ENCODE results near the gene GJB4.
"Not testable (repeated sequence)": the region's sequence is repeated elsewhere in the genome, so short reads cannot be mapped to it uniquely, and the experiment has no call there.

Gene GJB4

DNA sequence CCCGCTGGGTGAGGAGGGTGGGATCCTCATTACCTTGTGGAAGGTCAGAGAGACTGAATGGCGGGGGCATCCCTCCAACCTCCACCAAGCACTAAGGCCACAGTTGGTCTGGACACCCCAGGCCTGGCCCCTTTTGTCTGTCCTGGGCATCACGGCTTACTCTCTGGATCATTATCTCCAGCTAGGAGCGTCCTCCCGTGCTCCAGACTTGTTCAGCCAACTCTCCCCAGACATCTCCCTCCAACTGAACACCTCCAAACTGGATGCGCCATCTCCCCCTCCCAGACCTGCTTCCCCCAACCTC is 11.9 kb upstream of the GJB4 start:
- DNase-seq = no peak

DNA sequence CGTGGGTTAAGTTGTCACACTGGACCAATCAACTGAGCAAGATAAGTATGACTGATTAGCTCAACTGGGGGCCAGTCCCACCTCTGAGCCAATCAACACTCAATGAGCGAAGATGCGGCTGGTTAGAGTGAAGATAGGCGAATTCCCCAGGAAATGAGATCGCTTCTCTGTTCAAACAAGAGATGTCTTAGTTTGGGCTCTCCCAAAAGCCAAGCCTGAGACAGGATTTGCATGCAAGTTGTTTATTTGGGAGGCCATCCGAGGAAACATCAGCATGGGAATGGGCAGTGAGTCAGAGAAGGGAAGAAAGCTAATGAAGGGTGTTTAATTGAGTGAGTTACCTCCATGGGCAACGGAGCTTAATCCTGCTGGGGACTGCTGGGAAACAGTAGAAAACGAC is 9.5 kb upstream of the GJB4 start:
- no peak for DNase-seq

DNA sequence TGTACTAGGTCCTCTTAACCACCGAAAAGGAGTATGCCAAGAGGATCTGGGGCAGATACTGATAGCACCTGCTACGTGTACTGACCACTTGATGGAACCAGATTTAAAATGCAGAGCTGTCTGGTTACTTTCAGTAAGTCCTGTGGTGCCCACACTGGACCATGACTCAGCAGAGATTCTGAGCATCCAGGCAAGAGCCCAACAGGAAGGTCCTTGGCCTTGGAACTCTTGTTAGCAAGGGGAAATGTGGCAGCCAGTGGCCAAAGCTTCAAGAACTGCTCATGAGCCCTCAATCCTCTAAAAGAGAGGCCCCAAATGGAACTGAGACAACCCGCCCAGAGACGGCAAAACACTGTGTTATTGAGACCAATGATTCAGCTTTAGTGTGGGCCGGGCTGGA is 8.9 kb upstream of the GJB4 start:
- DNase-seq = no peak

DNA sequence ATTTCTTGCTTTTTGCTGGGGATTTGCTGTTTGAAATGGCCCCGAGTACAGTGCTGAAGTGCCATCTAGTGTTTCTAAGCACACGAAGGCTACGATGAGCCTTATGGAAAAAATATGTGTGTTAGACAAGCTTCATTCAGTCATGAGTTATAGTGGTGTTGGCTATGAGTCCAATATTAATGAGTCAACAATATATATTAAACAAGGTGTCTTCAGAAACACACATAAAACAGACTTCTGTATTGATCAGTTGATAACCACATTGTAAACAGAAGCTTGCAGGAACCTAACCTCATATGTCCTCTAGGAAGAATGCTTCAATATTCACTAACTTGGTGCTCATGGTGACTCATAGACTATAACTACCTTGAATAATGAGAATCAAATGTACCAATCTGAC is 6.4 kb upstream of the GJB4 start:
- no peak for DNase-seq

DNA sequence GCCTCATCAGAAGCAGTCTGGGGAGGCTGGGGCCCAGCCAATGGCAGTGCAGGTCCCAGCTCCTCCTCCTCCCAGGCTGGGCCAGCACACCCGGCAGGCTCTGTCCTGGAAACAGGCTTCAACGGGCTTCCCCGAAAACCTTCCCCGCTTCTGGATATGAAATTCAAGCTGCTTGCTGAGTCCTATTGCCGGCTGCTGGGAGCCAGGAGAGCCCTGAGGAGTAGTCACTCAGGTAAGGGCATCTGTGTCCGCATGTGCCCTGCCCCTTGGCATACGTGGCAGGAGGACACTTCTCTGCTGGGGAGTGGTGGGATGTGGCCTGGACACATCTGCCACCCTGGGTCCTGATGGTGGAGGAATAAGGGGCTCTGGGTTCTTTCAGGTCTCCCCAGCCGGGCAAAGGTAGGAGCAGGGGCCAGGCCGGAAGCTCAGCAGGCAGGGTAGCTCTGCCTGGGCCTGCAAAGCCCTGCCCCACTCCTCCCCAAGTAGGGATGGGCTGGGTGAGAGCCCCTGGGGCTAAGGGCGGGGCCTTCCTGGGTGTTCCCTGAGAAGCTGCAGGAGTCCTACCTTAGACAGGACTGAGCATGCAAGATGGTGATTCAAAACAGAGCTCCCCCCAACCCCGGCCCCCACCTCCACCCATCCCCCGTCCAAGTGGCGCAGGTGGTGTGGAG is 4.4 kb upstream of the GJB4 start, which contains the start of gene GJB5:
TSS of gene GJB5 (plus strand) at position 84 of the 674 bp plus-strand sequence. CDS start 2,284 bp downstream, outside the sequence.
- no peak for DNase-seq

DNA sequence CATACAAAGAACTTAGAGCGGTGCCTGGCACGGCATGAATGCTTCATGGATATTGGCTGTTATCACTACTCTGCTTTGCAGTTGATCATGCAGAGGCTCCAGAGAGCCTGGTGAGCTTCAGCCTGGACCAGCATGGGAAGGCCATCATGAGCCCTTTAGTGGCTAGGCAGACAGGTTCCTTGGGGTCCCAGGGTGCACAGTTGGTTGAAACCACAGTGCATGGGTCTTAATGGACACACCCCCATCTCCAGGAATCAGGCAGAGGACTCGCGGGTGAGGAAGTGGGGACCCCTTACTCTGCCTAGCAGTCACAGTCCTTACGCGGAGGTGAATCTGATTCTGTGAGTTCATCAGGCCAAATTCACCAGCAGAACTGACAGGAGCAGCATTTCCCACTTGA is 3.6 kb upstream of the GJB4 start:
- no peak for DNase-seq

DNA sequence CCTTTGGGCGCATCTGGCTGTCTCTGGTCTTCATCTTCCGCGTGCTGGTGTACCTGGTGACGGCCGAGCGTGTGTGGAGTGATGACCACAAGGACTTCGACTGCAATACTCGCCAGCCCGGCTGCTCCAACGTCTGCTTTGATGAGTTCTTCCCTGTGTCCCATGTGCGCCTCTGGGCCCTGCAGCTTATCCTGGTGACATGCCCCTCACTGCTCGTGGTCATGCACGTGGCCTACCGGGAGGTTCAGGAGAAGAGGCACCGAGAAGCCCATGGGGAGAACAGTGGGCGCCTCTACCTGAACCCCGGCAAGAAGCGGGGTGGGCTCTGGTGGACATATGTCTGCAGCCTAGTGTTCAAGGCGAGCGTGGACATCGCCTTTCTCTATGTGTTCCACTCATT is 2.2 kb upstream of the GJB4 start:
- no peak for DNase-seq

DNA sequence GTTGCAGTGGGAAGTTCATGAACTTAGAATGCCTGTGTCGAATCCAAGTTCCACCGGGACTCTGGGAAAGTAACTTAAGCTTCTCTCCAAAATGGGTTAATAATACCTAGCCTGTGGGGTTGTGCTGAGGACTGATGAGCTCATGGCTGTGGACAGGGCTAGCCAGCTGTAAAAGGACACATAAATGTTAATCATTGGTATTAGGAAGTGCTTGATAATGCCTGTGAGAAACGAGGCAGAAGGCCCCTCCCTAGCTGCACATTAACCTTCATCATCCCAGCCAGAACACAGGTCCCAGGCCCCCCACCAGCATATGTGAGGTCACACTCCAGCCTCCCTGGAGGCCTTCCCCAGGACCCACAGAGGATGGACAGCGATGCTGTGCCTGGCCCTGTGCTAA is 789 bp upstream of the GJB4 start:
- no peak for DNase-seq

DNA sequence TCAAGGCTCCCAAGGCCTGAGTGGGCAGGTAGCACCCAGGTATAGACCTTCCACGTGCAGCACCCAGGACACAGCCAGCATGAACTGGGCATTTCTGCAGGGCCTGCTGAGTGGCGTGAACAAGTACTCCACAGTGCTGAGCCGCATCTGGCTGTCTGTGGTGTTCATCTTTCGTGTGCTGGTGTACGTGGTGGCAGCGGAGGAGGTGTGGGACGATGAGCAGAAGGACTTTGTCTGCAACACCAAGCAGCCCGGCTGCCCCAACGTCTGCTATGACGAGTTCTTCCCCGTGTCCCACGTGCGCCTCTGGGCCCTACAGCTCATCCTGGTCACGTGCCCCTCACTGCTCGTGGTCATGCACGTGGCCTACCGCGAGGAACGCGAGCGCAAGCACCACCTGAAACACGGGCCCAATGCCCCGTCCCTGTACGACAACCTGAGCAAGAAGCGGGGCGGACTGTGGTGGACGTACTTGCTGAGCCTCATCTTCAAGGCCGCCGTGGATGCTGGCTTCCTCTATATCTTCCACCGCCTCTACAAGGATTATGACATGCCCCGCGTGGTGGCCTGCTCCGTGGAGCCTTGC is 1.7 kb downstream of the GJB4 start:
- DNase-seq = no peak

DNA sequence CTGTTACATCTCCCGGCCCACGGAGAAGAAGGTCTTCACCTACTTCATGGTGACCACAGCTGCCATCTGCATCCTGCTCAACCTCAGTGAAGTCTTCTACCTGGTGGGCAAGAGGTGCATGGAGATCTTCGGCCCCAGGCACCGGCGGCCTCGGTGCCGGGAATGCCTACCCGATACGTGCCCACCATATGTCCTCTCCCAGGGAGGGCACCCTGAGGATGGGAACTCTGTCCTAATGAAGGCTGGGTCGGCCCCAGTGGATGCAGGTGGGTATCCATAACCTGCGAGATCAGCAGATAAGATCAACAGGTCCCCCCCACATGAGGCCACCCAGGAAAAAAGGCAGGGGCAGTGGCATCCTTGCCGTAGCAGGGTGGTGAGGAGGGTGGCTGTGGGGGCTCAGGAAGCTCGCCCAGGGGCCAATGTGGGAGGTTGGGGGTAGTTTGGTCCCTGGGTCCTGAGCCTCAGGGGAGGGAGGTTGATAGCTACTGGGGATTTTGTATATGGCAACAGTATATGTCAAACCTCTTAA is 2.3 kb downstream of the GJB4 start:
- no peak for DNase-seq

DNA sequence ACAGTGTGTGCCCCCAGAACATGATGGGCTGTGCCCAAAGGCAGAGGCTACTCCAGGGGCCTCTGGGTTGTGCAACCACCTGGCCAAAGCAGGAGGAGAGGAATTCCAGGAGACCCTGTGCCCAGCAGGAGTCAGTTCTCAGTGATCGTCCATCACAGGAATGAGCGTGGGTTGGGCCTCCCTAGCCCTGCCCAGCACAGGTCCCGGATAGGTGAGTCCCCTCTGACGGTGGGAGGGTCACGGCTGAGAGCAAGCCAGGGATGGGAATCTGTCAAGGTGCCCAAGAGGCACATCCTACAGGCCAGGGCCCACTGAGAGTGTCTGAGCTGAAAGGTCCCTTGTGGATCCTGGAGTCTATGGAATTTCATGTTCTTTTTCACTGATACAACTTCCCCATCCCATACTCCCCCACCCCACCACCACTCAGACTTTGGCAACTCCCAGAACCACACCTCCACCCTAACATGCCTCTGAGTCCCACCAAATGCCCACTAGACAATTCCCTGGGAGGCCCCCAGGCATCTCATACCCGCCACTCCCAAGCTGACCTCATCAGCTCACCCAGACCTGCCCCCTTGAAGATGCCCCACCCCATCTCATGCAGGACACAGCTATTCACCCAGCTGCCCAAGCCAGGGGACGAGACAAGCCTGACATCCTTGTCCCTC is 3.1 kb downstream of the GJB4 start:
- no peak for DNase-seq

DNA sequence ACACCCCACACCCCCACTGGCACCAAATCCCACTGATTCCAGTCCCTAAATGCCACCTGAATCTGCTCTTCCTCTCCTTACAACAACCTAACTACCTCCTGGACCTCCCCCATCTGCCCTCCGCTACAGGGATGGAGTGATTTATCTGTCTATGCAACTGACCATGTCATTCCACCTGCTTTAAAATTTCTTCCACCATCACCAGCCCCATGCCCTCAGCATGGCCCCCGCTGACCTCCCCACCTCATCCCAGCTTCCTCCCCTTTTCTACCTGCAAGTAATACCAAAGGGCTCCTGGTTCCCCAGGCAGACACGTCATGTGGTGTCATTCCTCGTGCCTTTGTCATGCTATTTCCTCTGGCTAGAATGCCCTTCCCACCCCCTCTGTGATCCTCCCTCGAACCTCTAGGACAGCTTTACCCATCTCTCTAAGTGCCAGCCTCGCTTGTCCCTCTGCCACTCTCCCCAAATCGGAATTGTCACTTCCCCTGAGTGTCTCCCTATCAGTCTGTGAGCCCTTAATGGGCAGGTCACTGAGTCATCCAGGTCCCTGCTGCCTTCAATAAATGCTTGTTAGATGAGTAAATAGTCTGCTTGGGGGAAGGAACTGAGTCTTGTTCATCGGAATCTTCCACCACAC is 3.7 kb downstream of the GJB4 start:
- DNase-seq = no peak

DNA sequence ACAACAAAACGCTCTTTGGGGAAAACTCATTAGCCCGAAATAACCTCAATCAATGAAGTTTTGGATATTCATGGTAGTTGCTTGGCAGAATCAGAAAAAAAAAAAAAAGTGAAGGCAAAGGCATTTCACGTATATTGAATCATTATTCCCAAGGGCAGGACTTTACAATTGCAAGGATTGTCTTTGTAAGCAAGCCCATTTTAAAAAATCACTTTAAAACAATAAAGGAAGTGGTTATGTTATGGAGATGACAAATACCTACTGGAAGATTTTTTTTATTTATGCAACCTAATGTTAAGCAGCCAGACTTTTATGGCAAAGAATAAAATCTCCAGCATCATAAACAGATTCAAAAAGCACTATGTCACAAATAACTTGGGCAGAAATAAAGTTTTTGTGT is 9.3 kb downstream of the GJB4 start:
- DNase-seq = no peak

DNA sequence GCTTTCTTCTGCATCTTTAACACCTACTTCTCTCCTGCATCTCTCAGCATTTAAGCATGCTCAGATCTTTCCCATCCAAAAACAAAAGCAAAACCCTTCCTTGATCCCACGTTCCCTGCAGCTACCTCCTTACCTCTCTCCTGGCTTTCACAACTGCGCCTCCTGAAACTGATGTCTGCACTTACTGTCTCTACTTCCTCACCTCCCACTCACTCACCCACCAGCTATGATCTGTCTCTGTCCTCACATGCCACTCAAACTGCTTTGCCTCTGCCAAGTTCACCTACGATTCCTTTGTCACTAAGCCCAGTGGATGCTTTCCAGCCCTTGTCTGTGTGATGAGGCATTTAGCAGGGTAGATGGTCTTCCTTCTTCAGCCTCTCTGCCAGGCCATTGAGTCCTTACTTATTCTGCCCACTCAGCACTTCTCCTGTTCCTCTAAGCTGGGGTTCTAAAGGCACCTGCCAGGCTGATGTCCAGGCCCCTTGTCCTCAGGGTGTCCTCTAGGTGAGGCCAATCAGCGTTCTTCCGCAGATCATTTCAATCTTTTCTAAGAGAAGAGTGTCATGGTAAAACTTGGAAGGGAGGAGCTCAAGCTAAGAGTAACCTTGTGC is 11.5 kb downstream of the GJB4 start:
- no peak for DNase-seq

DNA sequence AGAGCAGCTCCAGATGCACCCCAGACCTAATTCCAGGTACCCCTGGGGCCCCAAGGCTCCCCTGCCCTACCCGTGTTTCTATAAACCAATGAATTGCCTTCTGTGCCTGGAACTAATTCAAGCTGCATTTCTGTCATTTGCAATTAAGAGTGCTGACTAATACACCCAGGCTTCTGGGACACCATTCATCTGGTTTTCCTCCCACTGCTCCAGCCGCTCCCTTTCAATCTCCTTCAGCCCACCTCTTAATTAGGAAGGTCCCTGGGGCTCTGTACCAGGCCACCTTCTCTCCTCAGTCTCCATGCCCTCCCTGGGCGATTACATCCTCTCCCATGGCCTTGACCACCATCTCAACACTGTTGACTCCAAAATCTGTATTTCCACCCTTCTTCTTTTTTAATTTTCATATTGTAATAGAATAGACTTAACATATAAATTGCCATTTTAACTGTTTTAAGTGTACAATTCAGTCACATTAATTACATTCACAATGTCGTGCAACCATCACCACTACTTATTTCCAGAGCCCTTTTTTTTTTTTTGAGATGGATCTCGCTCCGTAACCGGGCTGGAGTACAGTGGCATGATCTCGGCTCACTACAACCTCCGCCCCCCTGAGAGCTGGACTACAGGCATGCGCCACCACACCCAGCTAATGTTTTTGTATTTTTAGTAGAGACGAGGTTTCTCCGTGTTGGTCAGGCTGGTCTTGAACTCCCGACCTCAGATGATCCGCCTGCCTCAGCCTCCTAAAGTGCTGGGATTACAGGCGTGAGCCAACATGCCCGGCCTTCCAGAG is 12.2 kb downstream of the GJB4 start:
- no peak for DNase-seq

DNA sequence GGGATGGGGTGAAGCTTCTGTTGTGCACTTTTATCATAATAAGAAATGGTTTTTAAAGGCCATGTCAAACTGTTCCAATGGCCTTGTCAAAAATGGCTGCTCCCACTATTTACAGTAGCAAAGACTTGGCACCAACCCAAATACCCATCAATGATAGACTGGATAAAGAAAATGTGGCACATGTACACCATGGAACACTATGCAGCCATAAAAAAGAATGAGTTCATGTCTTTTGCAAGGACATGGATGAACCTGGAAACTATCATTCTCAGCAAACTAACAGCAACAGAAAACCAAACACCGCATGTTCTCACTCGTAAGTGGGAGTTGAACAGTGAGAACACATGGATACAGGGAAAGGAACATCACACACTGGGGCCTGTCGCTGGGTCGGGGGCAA is 13.6 kb downstream of the GJB4 start:
- DNase-seq = not testable (repeated sequence)

DNA sequence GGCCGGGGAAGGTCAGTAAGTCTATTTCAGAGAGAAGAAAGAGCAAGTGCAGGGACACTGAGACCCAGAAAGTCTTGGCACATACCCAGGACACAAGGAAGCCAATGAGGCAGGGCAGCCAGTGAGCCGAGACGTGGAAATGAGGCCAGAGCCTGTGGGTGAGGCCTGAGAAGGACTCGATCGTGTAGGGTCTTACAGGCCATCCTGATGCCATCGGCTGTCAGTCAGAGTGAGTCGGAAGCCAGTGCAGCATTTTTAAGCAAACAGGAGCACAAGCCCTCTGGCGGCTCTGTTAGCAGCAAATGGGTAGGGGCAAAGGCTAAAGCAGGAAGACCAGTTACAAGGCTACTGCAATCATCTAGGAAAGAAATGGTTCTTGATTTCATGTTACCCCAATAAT is 15.4 kb downstream of the GJB4 start:
- no peak for DNase-seq

DNA sequence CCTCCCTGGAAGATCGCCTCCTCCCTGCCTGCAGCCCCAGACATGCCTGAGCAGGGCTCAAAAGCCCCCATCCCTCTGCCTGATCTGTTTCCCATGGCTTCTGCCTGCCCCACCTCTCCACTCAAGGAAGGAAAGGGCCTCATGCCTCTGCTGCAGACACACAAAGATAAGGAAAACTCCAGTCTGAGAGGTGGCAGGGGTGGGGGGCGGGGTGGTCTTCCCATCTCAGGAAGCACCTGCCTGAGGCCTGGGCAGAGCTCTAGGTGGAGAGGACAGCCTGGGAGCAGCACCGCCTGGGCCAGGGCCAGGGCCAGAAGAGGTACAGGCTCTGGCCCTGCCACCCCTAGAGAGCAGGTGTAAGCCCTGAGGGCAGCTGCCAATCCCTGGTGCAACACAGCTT is 17.4 kb downstream of the GJB4 start:
- no peak for DNase-seq

DNA sequence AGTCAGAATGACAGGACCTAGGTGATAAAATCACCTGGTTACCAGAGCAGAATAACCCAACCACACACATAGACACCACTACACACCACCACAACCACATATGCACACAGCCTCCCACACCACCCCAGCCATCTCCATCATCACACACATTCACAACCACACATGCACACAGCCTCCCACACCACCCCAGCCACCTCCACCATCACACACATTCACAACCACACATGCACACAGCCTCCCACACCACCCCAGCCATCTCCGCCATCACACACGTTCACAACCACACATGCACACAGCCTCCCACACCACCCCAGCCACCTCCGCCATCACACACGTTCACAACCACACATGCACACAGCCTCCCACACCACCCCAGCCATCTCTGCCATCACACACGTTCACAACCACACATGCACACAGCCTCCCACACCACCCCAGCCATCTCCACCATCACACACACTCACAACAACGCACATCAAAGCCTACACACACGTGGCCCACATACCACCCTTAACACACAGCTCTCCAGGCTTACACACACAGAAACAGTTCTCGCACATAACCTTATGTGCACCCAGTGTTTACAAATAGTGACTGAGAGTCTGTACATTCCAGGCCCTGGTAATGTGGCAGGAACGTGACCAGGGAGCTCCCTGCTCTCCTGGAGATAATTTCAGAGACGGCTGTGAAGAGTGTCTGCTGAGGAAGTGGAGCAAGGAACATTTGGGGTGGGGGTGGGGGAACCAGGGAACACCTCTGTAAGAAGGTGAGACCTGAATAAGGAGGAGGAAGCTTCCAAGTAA is 18.2 kb downstream of the GJB4 start:
- DNase-seq = no peak

DNA sequence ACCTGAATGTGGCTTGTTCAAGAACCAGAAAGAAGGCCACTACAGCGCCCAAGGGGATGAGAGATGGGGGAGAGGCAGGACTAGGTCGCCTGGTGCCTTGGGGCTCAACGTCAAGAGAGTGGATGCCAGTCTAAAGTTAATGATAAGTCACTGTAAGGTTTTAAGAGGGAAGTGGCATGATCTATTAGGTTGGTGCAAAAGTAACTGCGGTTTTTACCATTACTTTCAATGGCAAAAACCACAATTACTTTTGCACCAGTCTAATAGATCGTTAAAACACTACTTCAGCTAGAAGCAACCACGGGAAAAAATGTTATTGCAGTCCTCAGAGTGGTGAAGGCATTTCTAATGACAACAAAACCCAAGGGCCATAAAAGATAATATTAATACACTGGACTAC is 18.8 kb downstream of the GJB4 start:
- DNase-seq = no peak

DNA sequence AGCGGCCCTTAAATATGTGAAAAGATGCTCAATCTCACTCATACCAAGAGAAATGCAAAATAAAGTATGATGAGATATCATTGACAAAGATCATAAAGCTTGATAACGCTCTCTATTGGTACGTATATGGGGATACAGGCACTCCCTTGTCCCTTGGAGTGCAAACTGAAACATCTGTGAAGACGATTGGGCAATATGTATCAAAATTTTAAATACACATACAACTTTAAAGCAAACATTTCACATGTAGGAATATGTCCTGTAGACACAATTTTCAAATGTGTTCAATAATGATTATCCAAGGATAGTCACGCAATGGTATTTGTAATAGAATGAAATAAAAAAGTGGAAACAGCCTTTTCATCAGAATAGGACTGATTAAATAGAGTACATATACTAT is 19.5 kb downstream of the GJB4 start:
- DNase-seq = no peak

DNA sequence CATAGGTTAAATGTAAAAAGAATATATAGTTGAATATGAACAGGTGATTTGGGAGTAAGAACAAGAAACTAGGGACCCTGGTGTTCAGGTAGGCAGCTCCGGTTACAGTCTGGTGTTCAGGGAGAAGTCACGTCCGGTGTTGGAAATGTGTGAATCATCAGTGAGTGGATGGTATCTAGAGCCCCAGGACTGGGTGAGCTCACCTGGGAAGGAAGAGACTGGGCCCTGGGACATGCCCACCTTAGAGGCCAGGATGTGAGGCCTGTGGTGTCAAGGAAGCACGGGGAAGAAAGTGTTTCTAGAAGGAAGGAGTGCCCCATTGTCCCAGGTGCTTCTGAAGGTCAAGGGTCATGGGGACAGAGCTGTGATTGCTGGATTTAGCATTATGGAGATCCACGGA is 20.0 kb downstream of the GJB4 start:
- DNase-seq = no peak
